GM10266 (cell line): ENCODE results near the gene GRIN3A.
"Not testable (repeated sequence)": the region's sequence is repeated elsewhere in the genome, so short reads cannot be mapped to it uniquely, and the experiment has no call there.

Source experiments
- DNase-seq: peaks from one replicate; pipeline ENCODE4 v3.0.0; 2012; ENCODE audit errors: extremely low spot score
- TF ChIP-seq, protein P1 (sequence below): IDR thresholded peaks from 2 replicates; pipeline ENCODE4 v1.5.1; 2012; ENCODE audit warnings: mild to moderate bottlenecking, low read depth; ENCODE audit not compliant: control insufficient read depth, insufficient read depth; ENCODE audit errors: missing control alignments

Gene GRIN3A

GRCh38 chr9:101592788-101593187 lies 145.7 kb downstream of the GRIN3A start:
- DNase-seq, result no peak
- TF ChIP-seq, protein P1, sequence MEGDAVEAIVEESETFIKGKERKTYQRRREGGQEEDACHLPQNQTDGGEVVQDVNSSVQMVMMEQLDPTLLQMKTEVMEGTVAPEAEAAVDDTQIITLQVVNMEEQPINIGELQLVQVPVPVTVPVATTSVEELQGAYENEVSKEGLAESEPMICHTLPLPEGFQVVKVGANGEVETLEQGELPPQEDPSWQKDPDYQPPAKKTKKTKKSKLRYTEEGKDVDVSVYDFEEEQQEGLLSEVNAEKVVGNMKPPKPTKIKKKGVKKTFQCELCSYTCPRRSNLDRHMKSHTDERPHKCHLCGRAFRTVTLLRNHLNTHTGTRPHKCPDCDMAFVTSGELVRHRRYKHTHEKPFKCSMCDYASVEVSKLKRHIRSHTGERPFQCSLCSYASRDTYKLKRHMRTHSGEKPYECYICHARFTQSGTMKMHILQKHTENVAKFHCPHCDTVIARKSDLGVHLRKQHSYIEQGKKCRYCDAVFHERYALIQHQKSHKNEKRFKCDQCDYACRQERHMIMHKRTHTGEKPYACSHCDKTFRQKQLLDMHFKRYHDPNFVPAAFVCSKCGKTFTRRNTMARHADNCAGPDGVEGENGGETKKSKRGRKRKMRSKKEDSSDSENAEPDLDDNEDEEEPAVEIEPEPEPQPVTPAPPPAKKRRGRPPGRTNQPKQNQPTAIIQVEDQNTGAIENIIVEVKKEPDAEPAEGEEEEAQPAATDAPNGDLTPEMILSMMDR, result no peak

DNA sequence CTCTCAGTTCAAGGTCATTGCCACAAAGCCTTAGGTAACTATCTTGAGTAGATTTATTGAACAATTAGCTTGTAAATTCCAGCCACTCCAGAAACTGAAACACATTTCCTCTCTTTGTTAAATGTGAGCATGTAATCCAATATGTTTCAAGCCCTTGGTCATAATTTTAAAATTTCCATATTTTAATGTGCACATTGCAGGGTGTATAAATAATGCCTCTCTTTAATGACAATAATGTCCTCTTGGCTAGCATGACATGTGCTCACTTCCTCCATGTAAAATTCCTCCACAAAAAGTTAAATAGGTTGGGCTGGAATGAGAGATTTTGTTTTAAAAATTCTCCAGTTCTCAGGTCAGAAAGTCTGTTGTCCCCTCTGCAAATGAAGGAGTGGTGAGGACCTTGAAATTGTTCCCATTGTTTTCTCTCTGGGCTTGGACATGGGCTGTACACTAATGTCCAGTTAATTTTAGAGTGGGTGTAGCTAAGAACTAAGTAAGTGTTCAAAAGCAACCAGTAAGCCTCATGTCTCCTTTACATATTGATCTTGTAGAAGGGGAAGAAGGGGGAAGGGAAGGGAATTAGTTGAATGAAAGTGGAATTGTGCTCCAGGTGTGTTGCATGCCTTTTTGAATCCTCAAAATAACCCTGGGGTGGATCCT lies 146.5 kb downstream of the GRIN3A start:
- TF ChIP-seq, protein P1, result no peak
- no peak for DNase-seq

GRCh38 chr9:101590901-101591300 lies 147.5 kb downstream of the GRIN3A start:
- TF ChIP-seq, protein P1, result no peak
- no peak for DNase-seq

- not testable (repeated sequence) for DNase-seq
Observed at GRCh38 chr9:101590074-101590473, 148.4 kb downstream of the GRIN3A start.

DNA sequence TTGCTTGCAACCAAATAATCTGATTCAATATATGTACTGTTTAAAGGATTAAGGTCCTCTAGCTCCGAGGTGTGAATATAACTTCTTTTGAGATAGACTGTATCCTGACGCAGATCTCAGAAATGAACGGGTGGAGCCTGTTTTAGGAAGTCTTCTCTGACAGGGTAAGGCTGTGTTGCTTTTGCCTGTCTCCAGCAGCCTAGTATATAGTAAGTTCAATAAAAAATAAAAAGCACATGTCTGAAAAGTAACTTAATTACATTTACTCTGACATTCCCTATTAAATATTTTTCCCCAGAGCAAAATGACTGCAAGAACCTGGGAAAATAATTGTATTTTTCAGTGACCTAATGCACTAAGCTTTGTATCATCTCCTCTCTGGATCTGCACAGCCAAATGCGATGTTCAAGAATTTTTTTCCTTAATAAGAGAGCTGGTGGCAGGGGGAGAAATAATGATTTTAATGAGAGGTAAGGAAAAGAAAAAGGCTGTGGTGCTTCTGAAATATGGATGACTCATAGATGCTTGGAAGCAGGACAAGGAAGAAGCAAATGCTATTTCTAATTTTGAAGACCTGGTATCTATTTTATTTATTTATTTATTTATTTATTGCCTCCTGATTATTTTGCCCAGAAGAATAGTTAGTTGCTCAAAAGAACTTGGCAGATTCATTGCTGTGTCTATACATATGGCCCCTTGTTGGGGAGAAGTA lies 151.0 kb downstream of the GRIN3A start:
- no peak for DNase-seq
- TF ChIP-seq, protein P1, result no peak

GRCh38 chr9:101586651-101587050 lies 151.8 kb downstream of the GRIN3A start:
- TF ChIP-seq, protein P1, result no peak
- no peak for DNase-seq

GRCh38 chr9:101585740-101586139 lies 152.7 kb downstream of the GRIN3A start:
- no peak for DNase-seq
- TF ChIP-seq, protein P1, result no peak

DNA sequence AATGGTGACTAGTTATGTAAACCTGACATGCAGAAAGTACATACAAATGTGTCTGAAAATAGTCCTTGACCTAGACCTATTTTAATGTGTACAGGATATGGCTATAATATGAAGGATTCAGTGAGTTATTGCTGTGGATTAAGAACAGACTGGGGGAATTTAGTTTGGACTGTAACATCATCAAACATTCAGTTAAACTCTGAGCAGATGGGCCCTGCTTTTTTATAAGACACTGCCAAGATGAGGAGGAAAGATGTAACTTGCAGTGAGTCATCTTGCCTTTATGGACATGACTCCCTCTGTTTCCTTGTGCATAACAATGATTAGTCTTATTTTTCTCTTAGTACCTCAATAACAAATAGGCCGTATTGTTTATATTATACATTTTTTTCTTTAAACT lies 155.9 kb downstream of the GRIN3A start:
- TF ChIP-seq, protein P1, result no peak
- DNase-seq, result no peak
